ENCODE measurements around the gene MUSK.

MUSK gene

DNA sequence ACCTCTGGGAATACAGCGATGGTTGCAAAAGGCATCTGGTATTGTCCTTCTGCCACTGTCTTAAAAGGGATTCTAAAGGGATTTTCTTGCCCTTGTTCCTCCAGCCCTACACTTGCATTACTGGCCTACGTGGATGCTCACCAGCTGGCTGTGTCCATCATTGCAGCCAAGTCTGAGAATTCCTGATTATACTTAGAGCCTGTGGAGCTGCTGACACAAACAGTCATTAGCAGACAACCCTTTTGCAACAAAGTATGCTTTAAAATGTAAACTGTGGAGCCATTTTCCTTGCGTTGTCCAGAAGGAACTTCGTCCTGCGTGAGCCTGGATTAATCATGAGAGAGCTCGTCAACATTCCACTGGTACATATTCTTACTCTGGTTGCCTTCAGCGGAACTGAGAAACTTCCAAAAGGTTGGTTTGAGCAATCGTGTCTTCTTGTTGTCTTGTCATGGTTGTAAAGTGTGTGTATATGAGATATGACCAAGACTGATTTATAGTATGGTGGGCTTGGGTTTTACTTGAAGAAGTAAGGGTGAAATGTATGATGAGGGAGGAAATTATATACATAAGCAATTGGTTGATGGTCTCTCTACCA lies at the start of gene MUSK:
Gene MUSK (plus strand): TSS at position 222 of the 598 bp plus-strand sequence. CDS start 114 bp downstream, at position 336.
- DNase-seq (ENCODE audit: low spot score) = no peak

GRCh38 chr9:110619831-110620230 lies 48.8 kb upstream of the MUSK start:
- no peak for DNase-seq (ENCODE audit: low spot score)

DNA sequence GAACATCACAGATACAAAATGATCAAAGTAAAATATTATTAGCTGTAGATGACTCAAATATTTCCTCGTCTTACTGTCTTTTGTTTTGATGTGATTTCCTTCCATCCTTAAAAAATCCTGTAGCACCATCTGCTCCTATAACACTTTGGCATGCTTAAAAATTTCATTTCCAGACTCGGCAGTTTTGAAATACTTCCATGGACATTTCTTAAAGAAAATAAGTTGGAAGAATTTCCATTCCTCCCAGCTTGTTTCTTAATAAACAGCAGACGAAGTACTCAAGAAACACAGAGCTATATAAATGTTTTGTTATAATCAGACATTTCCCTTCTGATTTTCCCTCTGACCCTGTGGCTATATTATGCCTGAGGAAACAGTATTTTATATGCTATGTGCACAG lies 47.9 kb upstream of the MUSK start:
- DNase-seq (ENCODE audit: low spot score) = no peak

- DNase-seq (ENCODE audit: low spot score) = no peak
Observed at GRCh38 chr9:110622368-110622767, 46.2 kb upstream of the MUSK start.

GRCh38 chr9:110623462-110624025 lies 45.0 kb upstream of the MUSK start:
- peak; percentile 79 for DNase-seq (ENCODE audit: low spot score)

DNA sequence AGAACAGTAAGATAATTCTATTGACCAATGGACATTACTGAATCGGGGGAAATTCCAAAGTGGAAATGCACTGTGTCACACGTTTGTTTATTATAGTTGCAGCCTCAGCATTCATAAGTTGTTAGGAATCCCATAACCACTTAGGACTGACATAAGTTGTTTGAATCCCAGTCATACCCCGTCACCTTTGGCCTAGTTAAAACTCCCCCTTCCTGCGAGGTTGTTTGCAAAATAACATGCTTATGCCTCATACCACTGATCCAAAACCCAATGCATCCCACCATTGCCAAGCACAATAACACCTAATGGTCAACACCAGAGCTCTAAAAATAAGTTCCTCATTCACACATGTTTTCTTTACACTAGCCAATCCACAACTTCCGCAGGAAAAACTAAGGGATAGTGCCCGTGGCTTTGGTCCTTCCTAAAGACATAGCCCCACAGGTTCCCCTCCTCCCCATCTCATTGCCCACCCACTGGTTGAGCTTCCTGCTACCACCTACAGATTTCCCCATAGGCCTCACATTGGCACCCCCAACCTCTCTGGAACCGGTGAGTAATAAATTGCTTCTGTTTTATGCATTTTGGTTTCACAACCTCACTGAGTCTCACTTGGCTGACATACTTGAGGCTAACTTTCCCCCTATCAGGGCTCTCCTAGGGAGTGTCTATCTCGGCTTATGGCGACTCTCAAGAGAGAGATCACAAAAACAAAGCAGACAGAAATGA lies 42.3 kb upstream of the MUSK start:
- no peak for DNase-seq (ENCODE audit: low spot score)

- DNase-seq (ENCODE audit: low spot score) = no peak
Observed at GRCh38 chr9:110635589-110635988, 33.0 kb upstream of the MUSK start.

- DNase-seq (ENCODE audit: low spot score) = peak; percentile 38
Observed at GRCh38 chr9:110638381-110638954, 30.1 kb upstream of the MUSK start.

GRCh38 chr9:110640736-110641135 lies 27.9 kb upstream of the MUSK start:
- DNase-seq (ENCODE audit: low spot score) = peak; percentile 5

DNA sequence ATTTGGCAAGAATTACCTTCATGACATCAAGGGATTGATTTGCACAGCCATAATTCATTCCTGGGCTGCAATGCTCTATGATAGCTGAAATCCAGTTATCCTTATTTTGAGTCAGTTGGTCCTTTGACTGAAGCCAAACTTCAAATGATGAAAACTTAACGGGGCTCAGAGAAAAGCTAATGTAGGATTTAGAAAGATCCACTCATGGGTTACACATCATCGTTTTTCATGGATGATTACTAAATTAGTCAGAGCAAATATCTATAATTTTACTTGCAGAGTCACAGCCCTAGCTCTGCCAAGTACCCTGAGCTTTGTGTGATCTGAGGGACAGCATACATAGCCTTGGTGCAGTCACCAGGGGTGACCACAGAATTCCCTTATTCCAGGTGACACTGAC lies 27.3 kb upstream of the MUSK start:
- DNase-seq (ENCODE audit: low spot score) = no peak

DNA sequence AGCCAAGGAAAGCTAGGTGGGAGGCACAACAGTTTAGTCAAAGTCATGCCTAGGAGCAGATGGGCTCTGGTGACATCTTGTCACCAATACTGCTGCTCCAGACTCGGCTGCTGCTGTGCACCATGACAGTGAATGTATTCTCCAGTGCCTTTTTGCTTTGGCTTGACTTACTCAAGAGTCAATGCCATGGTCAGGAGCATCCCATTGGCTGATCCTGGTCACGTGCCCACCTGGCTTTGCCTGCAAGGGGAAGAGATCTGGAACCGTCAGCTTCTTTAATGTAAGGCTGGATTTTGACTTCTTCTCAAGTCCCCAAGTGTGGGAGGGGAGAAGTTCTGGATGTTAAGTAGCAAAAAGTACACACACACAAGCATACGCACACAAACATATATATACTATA lies 19.9 kb upstream of the MUSK start:
- no peak for DNase-seq (ENCODE audit: low spot score)

GRCh38 chr9:110650261-110650660 lies 18.3 kb upstream of the MUSK start:
- no peak for DNase-seq (ENCODE audit: low spot score)

DNA sequence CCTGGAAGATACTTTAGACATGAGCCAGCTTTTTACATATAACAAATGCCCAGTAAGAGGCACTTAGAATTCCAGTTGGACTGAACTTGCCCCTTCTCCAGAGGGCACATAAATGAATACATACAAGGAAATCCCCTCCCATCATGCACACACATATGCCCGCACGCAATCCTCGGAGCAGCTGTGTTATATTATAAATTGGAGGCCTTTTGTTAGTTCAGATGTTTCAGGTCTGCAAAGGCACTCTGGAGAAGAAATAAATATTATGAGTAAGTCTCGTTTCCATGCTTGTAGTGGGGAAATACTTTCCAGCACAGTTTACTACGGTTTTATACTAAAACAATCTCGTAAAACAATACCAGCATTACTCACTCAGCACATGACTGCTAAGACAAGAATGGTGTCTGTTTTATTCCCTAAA lies 17.6 kb upstream of the MUSK start:
- DNase-seq (ENCODE audit: low spot score) = peak; percentile 64

GRCh38 chr9:110655754-110656641 lies 12.6 kb upstream of the MUSK start:
- no peak for DNase-seq (ENCODE audit: low spot score)

GRCh38 chr9:110659891-110660541 lies 8.6 kb upstream of the MUSK start:
- no peak for DNase-seq (ENCODE audit: low spot score)

GRCh38 chr9:110669433-110669832 lies 842 bp downstream of the MUSK start:
- DNase-seq (ENCODE audit: low spot score) = no peak

GRCh38 chr9:110671849-110672248 lies 3.3 kb downstream of the MUSK start:
- no peak for DNase-seq (ENCODE audit: low spot score)

DNA sequence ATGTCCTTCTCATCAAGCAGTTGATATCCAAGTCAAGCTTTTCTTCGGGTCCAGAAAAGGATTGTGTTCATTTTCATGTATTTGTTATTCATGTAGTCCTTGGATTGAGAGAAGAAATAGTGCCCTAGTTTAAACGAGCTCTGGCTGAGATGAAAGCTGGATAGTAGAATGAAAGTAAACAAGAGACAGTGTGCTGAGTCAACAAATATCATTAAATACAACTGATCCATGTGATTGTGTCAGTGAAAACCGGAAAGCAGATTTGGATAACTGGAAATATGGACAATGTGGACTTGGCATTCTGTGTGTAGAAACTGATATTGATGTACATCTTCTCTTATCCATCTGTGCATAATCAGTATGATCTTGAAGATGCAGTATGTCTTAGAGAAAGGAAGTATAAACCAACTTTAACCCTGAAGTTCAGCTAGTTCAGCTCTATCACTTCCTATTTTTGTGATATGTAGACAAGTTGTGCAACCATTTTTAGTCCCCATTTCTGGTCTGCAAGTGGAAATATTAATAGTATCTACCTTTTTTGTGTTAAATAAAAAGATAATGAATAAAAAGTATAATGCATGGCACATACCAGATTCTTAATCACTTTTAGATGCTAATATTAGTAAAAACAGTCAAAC lies 4.4 kb downstream of the MUSK start:
- no peak for DNase-seq (ENCODE audit: low spot score)

DNA sequence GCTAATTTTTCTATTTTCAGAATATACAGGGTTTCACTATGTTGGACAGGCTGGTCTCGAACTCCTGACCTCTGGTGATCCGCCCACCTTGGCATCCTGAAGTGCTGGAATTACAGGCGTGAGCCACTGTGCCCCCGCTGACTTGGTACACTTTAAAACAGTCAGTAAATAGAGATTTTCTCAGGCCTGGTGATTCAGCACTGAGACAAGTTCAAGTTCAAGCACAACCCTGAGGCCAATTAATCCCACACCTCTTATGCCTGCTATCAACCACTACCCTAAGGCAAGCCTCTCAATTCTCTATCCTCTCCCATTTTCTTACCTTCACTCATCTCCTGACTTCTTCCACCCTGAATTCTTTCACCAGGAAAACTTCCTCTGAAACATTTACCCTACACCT lies 18.9 kb downstream of the MUSK start:
- DNase-seq (ENCODE audit: low spot score) = no peak

GRCh38 chr9:110688329-110688728 lies 19.7 kb downstream of the MUSK start:
- DNase-seq (ENCODE audit: low spot score) = no peak

GRCh38 chr9:110691002-110691549 lies 22.5 kb downstream of the MUSK start:
- DNase-seq (ENCODE audit: low spot score) = no peak

All from Ammon's horn (tissue), 1 donor.